SU-DHL-6 (cell line): Measurements from ENCODE around the gene MEIKIN.

Source experiments
- H2AFZ ChIP-seq: fragments of 200-600 bp; sonication (generic); 2 replicates; pipeline ENCODE4 v1.6.1; 2014; ENCODE audit warnings: low read depth, mild to moderate bottlenecking, moderate library complexity, mixed read lengths, antibody characterized with exemption, low read length; ENCODE audit not compliant: severe bottlenecking
- H3F3A ChIP-seq: fragments of 200-600 bp; shearing (Covaris generic); 2 replicates; pipeline ENCODE4 v1.6.0; 2016; ENCODE audit warnings: antibody characterized with exemption, mild to moderate bottlenecking; ENCODE audit not compliant: insufficient read depth
- H3K27ac ChIP-seq: fragments of 200-600 bp; sonication (generic); 2 replicates; pipeline ENCODE4 v1.5.1; 2016; ENCODE audit warnings: low read depth, mild to moderate bottlenecking, low read length, moderate library complexity, mixed read lengths
- H3K27me3 ChIP-seq: fragments of 200-600 bp; sonication (generic), shearing (Covaris generic); 2 replicates; pipeline ENCODE4 v1.6.0; 2014; ENCODE audit warnings: mild to moderate bottlenecking, low read length
- H3K36me3 ChIP-seq: fragments of 200-600 bp; sonication (generic); 2 replicates; pipeline ENCODE4 v1.6.1; 2014; ENCODE audit warnings: mild to moderate bottlenecking, low read length, mixed read lengths
- H3K4me2 ChIP-seq: fragments of 300-600, 200-600 bp; shearing (Covaris generic), sonication (generic); 2 replicates; pipeline ENCODE4 v1.6.0; 2014; ENCODE audit warnings: low read length, low read depth, mild to moderate bottlenecking; ENCODE audit not compliant: poor library complexity, severe bottlenecking
- H3K4me3 ChIP-seq: fragments of 200-600 bp; sonication (generic); 2 replicates; pipeline ENCODE4 v1.5.1; 2014; ENCODE audit warnings: antibody characterized with exemption, low read length, mild to moderate bottlenecking, mixed read lengths; ENCODE audit not compliant: insufficient read depth, poor library complexity, severe bottlenecking
- H3K79me2 ChIP-seq: fragments of 200-600 bp; sonication (generic); 2 replicates; pipeline ENCODE4 v1.6.1; 2014; ENCODE audit warnings: mild to moderate bottlenecking, low read length, moderate library complexity; ENCODE audit not compliant: insufficient read depth
- H3K9ac ChIP-seq: fragments of 200-600 bp; sonication (generic); 2 replicates; pipeline ENCODE4 v1.7.0; 2014; ENCODE audit warnings: mild to moderate bottlenecking, low read length
- H3K9me2 ChIP-seq: fragments of 200-600 bp; sonication (generic); replicated peaks from 2 replicates; pipeline ENCODE4 v1.6.1; 2014; ENCODE audit warnings: low read length; ENCODE audit not compliant: insufficient read depth
- H3K9me3 ChIP-seq: fragments of 200-600 bp; sonication (generic); 2 replicates; pipeline ENCODE4 v1.6.1; 2014; ENCODE audit warnings: low read length, mixed read lengths; ENCODE audit not compliant: insufficient read depth
- H4K20me1 ChIP-seq: fragments of 200-600 bp; sonication (generic); 2 replicates; pipeline ENCODE4 v1.6.1; 2014; ENCODE audit warnings: low read depth, mild to moderate bottlenecking, antibody characterized with exemption, low read length, moderate library complexity, mixed read lengths
- CTCF ChIP-seq: fragments of 200-600 bp; sonication (generic); IDR thresholded peaks from one replicate; pipeline ENCODE4 v1.5.1; 2017; ENCODE audit warnings: antibody characterized with exemption, mild to moderate bottlenecking, low read length, moderate library complexity; ENCODE audit not compliant: insufficient read depth, poor library complexity, severe bottlenecking
- EZH2phosphoT487 ChIP-seq: fragments of 200-600 bp; sonication (generic), shearing (Covaris generic); conservative IDR thresholded peaks from 2 replicates; pipeline ENCODE4 v1.6.1; 2018; ENCODE audit warnings: mild to moderate bottlenecking, antibody characterized with exemption, low read length, moderate library complexity, mixed read lengths

Gene MEIKIN

GRCh38 chr5:131926168-131926567, 19.3 kb downstream of the MEIKIN start:
- H3K27ac ChIP-seq: no peak overlapping the region
- H3K36me3 ChIP-seq: no peaks in the 10 kb centered on the region
- H3K9ac ChIP-seq: no peak overlapping the region
- no peak overlapping the region for H3K4me2 ChIP-seq
- no peaks in the 10 kb centered on the region for H3F3A ChIP-seq
- no peaks in the 10 kb centered on the region for H3K9me2 ChIP-seq
- H3K79me2 ChIP-seq: no peaks in the 10 kb centered on the region
- TF ChIP-seq EZH2phosphoT487 (no peak), CTCF (no peak)
- no peak overlapping the region for H2AFZ ChIP-seq
- 0 out of 2 replicates have a peak, but pooled peaks cover 6% of the 10 kb centered on the region for H3K9me3 ChIP-seq
- no peaks in the 10 kb centered on the region for H3K27me3 ChIP-seq
- no peak overlapping the region for H3K4me3 ChIP-seq
- no peaks in the 10 kb centered on the region for H4K20me1 ChIP-seq

- Histone ChIP-seq H3K27me3 (no peaks in the 10 kb centered on the region), H3K9ac (no peak overlapping the region), H3K9me2 (no peaks in the 10 kb centered on the region), H3F3A (no peaks in the 10 kb centered on the region), H4K20me1 (no peaks in the 10 kb centered on the region), H3K4me2 (no peak overlapping the region), H3K9me3 (no peaks in the 10 kb centered on the region), H2AFZ (no peak overlapping the region), H3K79me2 (no peaks in the 10 kb centered on the region), H3K36me3 (no peaks in the 10 kb centered on the region), H3K4me3 (no peak overlapping the region), H3K27ac (no peak overlapping the region)
- TF ChIP-seq CTCF (no peak), EZH2phosphoT487 (no peak)
Observed at GRCh38 chr5:131916481-131916880, 29.0 kb downstream of the MEIKIN start.

- no peaks in the 10 kb centered on the region for H3K79me2 ChIP-seq
- no peak overlapping the region for H2AFZ ChIP-seq
- TF ChIP-seq CTCF (no peak), EZH2phosphoT487 (no peak)
- H3K4me3 ChIP-seq: no peak overlapping the region
- H3K27me3 ChIP-seq: no peaks in the 10 kb centered on the region
- H3F3A ChIP-seq: no peaks in the 10 kb centered on the region
- no peak overlapping the region for H3K9ac ChIP-seq
- no peak overlapping the region for H3K4me2 ChIP-seq
- no peaks in the 10 kb centered on the region for H4K20me1 ChIP-seq
- no peak overlapping the region for H3K27ac ChIP-seq
- no peaks in the 10 kb centered on the region for H3K9me3 ChIP-seq
- H3K36me3 ChIP-seq: no peaks in the 10 kb centered on the region
- H3K9me2 ChIP-seq: no peaks in the 10 kb centered on the region
Observed at GRCh38 chr5:131914472-131914871, 31.0 kb downstream of the MEIKIN start.

- Histone ChIP-seq H3F3A (no peaks in the 10 kb centered on the region), H3K4me2 (no peak overlapping the region), H3K27ac (no peak overlapping the region), H3K36me3 (no peaks in the 10 kb centered on the region), H3K9ac (no peak overlapping the region), H4K20me1 (no peaks in the 10 kb centered on the region), H3K9me2 (no peaks in the 10 kb centered on the region), H3K79me2 (no peaks in the 10 kb centered on the region), H3K4me3 (no peak overlapping the region), H3K9me3 (no peaks in the 10 kb centered on the region), H2AFZ (no peak overlapping the region), H3K27me3 (no peaks in the 10 kb centered on the region)
- no peak for TF ChIP-seq EZH2phosphoT487
- no peak for TF ChIP-seq CTCF
Observed at GRCh38 chr5:131913603-131914002, 31.9 kb downstream of the MEIKIN start.
